GM23338 (cell line): ENCODE measurements around the gene UNC13C. TPM values are rescaled to one million over a fixed set of nuclear protein-coding genes. Genes with fewer than 3 reads are reported as not detected.

Experiments used
- ATAC-seq: fragments of 200-7000 bp; cut with Tn5 transposase; 3 replicates; pipeline ENCODE4 v1.9.1; 2020
- DNase-seq: peaks from one replicate; pipeline ENCODE4 v3.0.0-alpha.2; 2015; ENCODE audit warnings: low spot score
- H2AFZ ChIP-seq: fragments of 200-600 bp; sonication (generic); 2 replicates; pipeline ENCODE4 v1.8.0; 2016; ENCODE audit warnings: antibody characterized with exemption, mild to moderate bottlenecking, moderate library complexity
- H3F3A ChIP-seq: fragments of 200-600 bp; sonication (generic); replicated peaks from 2 replicates; pipeline ENCODE4 v1.8.0; 2017; ENCODE audit warnings: antibody characterized with exemption, mixed run types, low read depth
- H3K27ac ChIP-seq: fragments of 200-600 bp; sonication (generic); 2 replicates; pipeline ENCODE4 v1.6.1; 2016; ENCODE audit warnings: low read depth
- H3K27me3 ChIP-seq: fragments of 200-600 bp; sonication (generic); 2 replicates; pipeline ENCODE4 v1.8.0; 2016; ENCODE audit warnings: mild to moderate bottlenecking, mixed run types, moderate library complexity; ENCODE audit not compliant: insufficient read depth
- H3K36me3 ChIP-seq: fragments of 200-600 bp; sonication (generic); 2 replicates; pipeline ENCODE4 v1.8.0; 2016; ENCODE audit warnings: mild to moderate bottlenecking; ENCODE audit not compliant: insufficient read depth
- H3K4me1 ChIP-seq: fragments of 200-600 bp; sonication (generic); 2 replicates; pipeline ENCODE4 v1.8.0; 2016; ENCODE audit warnings: mild to moderate bottlenecking, moderate library complexity; ENCODE audit not compliant: insufficient read depth
- H3K4me2 ChIP-seq: fragments of 200-600 bp; sonication (generic); 2 replicates; pipeline ENCODE4 v1.7.1; 2017; ENCODE audit warnings: mixed run types
- H3K4me3 ChIP-seq: fragments of 200-600 bp; sonication (generic); 2 replicates; pipeline ENCODE4 v1.6.1; 2016; ENCODE audit warnings: mixed run types
- H3K79me2 ChIP-seq: fragments of 200-600 bp; sonication (generic); replicated peaks from 2 replicates; pipeline ENCODE4 v1.8.0; 2017; ENCODE audit warnings: mild to moderate bottlenecking; ENCODE audit not compliant: insufficient read depth
- H3K9me2 ChIP-seq: fragments of 200-600 bp; sonication (generic); 2 replicates; pipeline ENCODE4 v1.8.0; 2017; ENCODE audit not compliant: insufficient read depth
- H4K20me1 ChIP-seq: fragments of 200-600 bp; sonication (generic); replicated peaks from 2 replicates; pipeline ENCODE4 v1.8.0; 2017; ENCODE audit warnings: mild to moderate bottlenecking; ENCODE audit not compliant: insufficient read depth
- H3K27ac Mint-ChIP-seq: 2 replicates; pipeline ENCODE4 v1.8.0; 2020; ENCODE audit warnings: inconsistent platforms, mild to moderate bottlenecking, moderate library complexity, mixed read lengths
- H3K27me3 Mint-ChIP-seq: 3 replicates; pipeline ENCODE4 v1.8.0; 2022; ENCODE audit warnings: low read depth, mild to moderate bottlenecking, moderate library complexity, mixed read lengths, inconsistent platforms; ENCODE audit not compliant: insufficient read depth, poor library complexity
- H3K36me3 Mint-ChIP-seq: 3 replicates; pipeline ENCODE4 v1.8.0; 2021; ENCODE audit warnings: low read depth, mild to moderate bottlenecking, inconsistent platforms, moderate library complexity, mixed read lengths
- H3K4me1 Mint-ChIP-seq: 3 replicates; pipeline ENCODE4 v1.8.0; 2020; ENCODE audit warnings: mild to moderate bottlenecking, inconsistent platforms, mixed read lengths
- H3K4me3 Mint-ChIP-seq: 3 replicates; pipeline ENCODE4 v1.8.0; 2021; ENCODE audit warnings: moderate library complexity, mild to moderate bottlenecking, inconsistent platforms, mixed read lengths
- H3K9me3 Mint-ChIP-seq: 3 replicates; pipeline ENCODE4 v1.8.0; 2020; ENCODE audit warnings: moderate library complexity, mild to moderate bottlenecking, inconsistent platforms, mixed read lengths
- CREB1 ChIP-seq: fragments of 250-450 bp; sonication (Bioruptor Pico); IDR thresholded peaks from 2 replicates; pipeline ENCODE4 v1.5.0; 2020; ENCODE audit warnings: low read depth, mild to moderate bottlenecking, moderate library complexity
- CTCF ChIP-seq, 2 experiments: fragments of 200-600 bp in 1 of 2; sonication (generic) in 1 of 2; conservative IDR thresholded peaks; 2 replicates each; pipeline versions ENCODE4 v1.5.1 to v1.6.1; 2016 to 2017; ENCODE audit warnings: antibody characterized with exemption in 2 of 2, low read depth in 2 of 2, mild to moderate bottlenecking in 2 of 2, moderate library complexity in 1 of 2
- ETS1 ChIP-seq: IDR thresholded peaks from 2 replicates; pipeline ENCODE4 v1.6.1; 2016; ENCODE audit warnings: antibody characterized with exemption
- EZH2 ChIP-seq: fragments of 200-600 bp; sonication (generic); IDR thresholded peaks from one replicate; pipeline ENCODE4 v1.8.0; 2017; ENCODE audit warnings: antibody characterized with exemption, mild to moderate bottlenecking, low read depth; ENCODE audit not compliant: unreplicated experiment
- EZH2phosphoT487 ChIP-seq: fragments of 200-600 bp; sonication (generic); IDR thresholded peaks from one replicate; pipeline ENCODE4 v1.8.1; 2018; ENCODE audit warnings: antibody characterized with exemption; ENCODE audit not compliant: unreplicated experiment
- JUNB ChIP-seq: IDR thresholded peaks from one replicate; pipeline ENCODE4 v1.6.1; 2016; ENCODE audit warnings: antibody characterized with exemption; ENCODE audit not compliant: unreplicated experiment
- NANOG ChIP-seq: IDR thresholded peaks from 2 replicates; pipeline ENCODE4 v1.6.1; 2016; ENCODE audit warnings: antibody characterized with exemption, borderline replicate concordance
- POLR2AphosphoS5 ChIP-seq: IDR thresholded peaks from 2 replicates; pipeline ENCODE4 v1.6.1; 2016; ENCODE audit warnings: antibody characterized with exemption, low read depth
- REST ChIP-seq: IDR thresholded peaks from one replicate; pipeline ENCODE4 v1.6.1; 2018; ENCODE audit warnings: antibody characterized with exemption; ENCODE audit not compliant: unreplicated experiment
- STAT1 ChIP-seq: IDR thresholded peaks from one replicate; pipeline ENCODE4 v1.6.1; 2016; ENCODE audit warnings: antibody characterized with exemption; ENCODE audit not compliant: unreplicated experiment
- ZNF114 ChIP-seq: fragments of 250-450 bp; sonication (Bioruptor Pico); IDR thresholded peaks from 2 replicates; pipeline ENCODE4 v1.5.0; 2020; ENCODE audit warnings: mild to moderate bottlenecking, moderate library complexity
- ZNF331 ChIP-seq: fragments of 250-450 bp; sonication (Bioruptor Pico); IDR thresholded peaks from 2 replicates; pipeline ENCODE4 v1.5.0; 2020; ENCODE audit warnings: low read depth, mild to moderate bottlenecking, moderate library complexity
- ZNF462 ChIP-seq: fragments of 250-450 bp; sonication (Bioruptor Pico); IDR thresholded peaks from 2 replicates; pipeline ENCODE4 v1.5.0; 2020; ENCODE audit warnings: mild to moderate bottlenecking, moderate library complexity
- polyA plus RNA-seq: library from polyadenylated mRNA; unstranded; fragments of >200 nt; fragmentation: Nextera tagmentation; extraction: Ambion mirVana; gene quantifications from 2 replicates; pipeline ENCODE4 v1.2.1, GENCODE V29; 2016
- total RNA-seq: library from RNA; depleted of rRNA; stranded (reverse); fragments of >200 nt; shearing (Covaris generic); gene quantifications from 2 replicates; pipeline ENCODE4 v1.2.3, GENCODE V29; 2014

UNC13C gene
- total and polyA plus RNA-seq, 2 experiments from 2014 or later, result 0.03 TPM; not detected in 1

GRCh38 chr15:54550954-54551353 lies 572.7 kb downstream of the UNC13C start (continued):
- TF ChIP-seq CREB1 (no peak), STAT1 (no peak), CTCF (conservative IDR thresholded peaks at IDR 0.05; ENCODE audit: low read depth in 2 of 2) (no peak), ZNF114 (CRISPR knock-in tag) (no peak), ETS1 (no peak), ZNF331 (no peak), POLR2AphosphoS5 (no peak)

- Histone ChIP-seq H3K79me2 (no peaks in the 10 kb centered on the region), H3F3A (no peaks in the 10 kb centered on the region), H3K4me1 (no peaks in the 10 kb centered on the region), H3K27ac (no peak overlapping the region), H4K20me1 (no peaks in the 10 kb centered on the region), H3K4me3 (no peak overlapping the region), H3K36me3 (peaks cover 8% of the 10 kb centered on the region; the same call in 1 of the 2 replicates), H3K27me3 (no peaks in the 10 kb centered on the region), H2AFZ (no peak overlapping the region), H3K4me2 (no peak overlapping the region), H3K9me2 (no peaks in the 10 kb centered on the region)
- Mint-ChIP-seq H3K9me3 (peaks cover 19% of the 10 kb centered on the region), H3K27me3 (no peaks in the 10 kb centered on the region), H3K4me3 (no peak overlapping the region), H3K4me1 (no peaks in the 10 kb centered on the region), H3K27ac (no peak overlapping the region), H3K36me3 (0 out of 3 replicates have a peak, but pooled peaks cover 4% of the 10 kb centered on the region)
- no peak for ATAC-seq
- no peak for DNase-seq
- TF ChIP-seq EZH2 (no peak), EZH2phosphoT487 (no peak), REST (no peak), JUNB (no peak), STAT1 (no peak), NANOG (no peak), ZNF331 (no peak), ZNF462 (CRISPR knock-in tag) (no peak)
Observed at GRCh38 chr15:54556231-54556630, 578.0 kb downstream of the UNC13C start.
